HG03571 (cell line): ENCODE data around the gene CUL9.
A peak's percentile ranks its signal among the peaks of the same experiment; 100 is the strongest.

Experiments
- ATAC-seq: cut with Tn5 transposase; IDR thresholded peaks from one replicate; pipeline ENCODE4 v1.9.1; 2021; ENCODE audit not compliant: unreplicated experiment

Gene CUL9

GRCh38 chr6:43226192-43226851 is 44.3 kb downstream of the CUL9 start:
- ATAC-seq, result no peak

DNA sequence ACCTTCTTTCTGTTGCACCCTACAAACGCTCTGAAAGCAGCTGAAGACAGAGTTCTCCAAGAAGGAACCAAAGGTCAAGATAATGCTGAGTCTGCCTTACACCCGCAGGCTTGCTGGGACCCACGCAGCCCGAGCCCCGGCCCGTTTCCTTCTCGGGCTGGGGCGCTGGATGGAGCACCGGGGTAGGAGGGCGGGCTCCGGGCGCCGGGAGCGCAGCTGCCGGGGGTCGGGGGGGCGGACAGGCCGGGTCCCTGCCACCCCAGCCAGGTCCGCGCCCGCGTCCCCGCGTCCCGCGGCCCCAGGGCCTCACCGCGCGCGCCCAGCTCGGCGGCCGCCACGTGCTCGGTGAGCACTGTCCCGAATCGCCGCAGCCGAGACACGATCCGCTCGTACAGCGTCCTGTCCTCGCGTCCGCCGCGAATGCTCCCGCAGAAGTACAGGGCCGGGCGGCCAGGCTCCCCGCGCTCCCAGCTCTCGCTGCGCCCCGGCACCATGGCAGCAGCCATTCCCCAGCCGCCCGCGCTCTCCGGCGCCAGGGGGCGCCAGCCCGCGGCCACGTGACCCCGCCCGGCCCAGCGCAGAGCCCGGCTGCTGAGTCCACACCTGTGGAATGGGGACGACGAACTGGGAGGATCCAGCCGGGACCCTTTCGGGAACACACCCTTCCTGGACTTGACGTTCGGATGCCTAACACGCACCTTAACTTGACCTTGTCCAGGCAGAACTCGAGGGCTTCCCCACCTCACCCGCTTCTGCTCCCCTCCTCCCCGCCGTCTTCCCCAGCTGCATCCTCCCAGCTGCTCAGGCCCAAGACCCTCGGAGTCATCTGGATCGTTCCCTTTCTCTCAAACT is 47.2 kb downstream of the CUL9 start, which contains the start of gene DNPH1:
Gene DNPH1 (minus strand): TSS at position 531 of the 852 bp plus-strand sequence. CDS start 25 bp downstream, at position 506.
- ATAC-seq, result peak; percentile 63

GRCh38 chr6:43229803-43230620 is 48.0 kb downstream of the CUL9 start:
- no peak for ATAC-seq

DNA sequence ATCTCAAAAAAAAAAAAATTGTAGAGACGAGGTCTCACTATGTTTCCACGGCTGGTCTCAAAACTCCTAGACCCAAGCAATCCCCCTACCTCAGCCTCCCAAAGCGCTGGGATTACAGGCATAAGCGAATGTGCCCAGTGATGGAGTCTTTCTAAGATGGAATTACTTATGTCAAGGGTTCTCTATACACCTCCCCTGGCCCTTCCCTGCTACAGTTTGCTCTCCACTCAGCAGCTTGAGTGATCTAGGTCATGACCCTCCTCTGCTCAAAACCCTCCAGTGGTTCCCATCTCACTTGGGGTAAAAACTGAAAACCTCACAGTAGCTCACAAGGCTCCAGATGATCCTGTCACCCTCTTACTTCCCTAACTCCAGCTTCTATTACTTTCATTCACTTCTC is 49.1 kb downstream of the CUL9 start:
- no peak for ATAC-seq

DNA sequence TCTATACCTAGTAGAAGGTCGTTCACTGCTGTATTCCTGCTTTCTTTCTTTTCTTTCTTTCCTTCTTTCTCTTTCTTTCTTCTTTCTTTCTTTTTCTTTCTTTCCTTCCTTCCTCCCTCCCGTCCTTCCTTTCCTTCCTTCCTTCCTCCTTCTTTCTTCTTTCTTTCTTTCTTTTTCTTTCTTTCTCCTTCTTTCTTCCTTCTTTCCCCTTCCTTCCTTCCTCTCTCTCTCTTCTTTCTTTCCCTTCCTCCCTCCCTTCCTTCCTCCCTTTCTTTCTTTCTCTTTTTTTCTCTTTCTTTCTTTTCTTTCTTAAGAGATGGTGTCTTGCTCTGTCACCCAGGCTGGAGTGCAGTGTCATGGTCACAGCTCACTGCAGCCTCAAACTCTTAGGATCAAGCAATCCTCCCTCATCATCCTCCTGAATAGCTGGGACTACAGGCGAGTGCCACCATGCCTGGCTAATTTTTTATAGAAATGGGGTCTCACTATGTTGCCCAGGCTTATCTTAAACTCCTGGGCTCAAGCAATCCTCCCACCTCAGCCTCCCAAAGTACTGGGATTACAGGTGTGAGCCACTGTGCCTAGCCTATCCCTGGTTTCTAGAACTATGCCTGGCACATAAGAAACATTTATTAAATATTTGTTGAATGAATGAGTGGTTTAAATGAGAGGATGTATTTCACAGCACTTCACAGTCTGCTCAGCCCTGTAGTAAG is 49.9 kb downstream of the CUL9 start:
- no peak for ATAC-seq

DNA sequence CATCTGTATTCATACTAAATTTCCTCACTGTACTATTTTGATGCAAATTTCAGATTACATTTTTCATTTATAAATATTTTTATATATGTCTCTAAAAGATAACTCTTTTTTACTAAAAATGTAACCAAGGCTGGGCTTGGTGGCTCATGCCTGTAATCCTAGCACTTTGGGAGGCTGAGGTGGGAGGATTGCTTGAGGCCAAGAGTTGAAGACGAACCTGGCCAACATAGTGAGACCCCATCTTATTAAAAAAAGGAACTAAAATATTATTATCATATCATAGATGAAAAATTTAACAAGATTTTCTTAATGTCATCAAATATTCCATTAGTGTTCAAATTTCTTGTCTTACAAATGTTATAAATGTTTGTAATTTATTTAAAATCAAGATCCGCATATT is 53.8 kb downstream of the CUL9 start:
- no peak for ATAC-seq

DNA sequence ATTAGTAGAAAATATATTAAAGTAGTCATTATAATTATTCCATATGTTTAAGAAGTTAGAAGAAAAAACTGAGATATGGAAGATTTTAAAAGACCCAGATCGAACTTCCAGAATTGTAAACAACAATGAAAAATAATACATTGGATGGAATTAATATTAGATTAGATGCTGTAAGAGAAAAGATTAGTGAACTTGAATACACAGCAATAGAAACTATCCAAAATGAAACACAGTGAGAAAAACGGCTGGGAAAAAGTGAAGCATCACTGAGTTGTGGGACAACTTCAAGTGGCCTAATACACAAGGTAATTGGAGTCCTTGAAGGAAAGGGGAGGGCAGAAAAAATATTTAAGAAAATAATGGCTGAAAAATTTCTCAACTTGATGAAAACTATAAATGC is 57.1 kb downstream of the CUL9 start:
- ATAC-seq, result no peak

- ATAC-seq, result no peak
Measured at GRCh38 chr6:43240950-43241349, 59.0 kb downstream of the CUL9 start.

DNA sequence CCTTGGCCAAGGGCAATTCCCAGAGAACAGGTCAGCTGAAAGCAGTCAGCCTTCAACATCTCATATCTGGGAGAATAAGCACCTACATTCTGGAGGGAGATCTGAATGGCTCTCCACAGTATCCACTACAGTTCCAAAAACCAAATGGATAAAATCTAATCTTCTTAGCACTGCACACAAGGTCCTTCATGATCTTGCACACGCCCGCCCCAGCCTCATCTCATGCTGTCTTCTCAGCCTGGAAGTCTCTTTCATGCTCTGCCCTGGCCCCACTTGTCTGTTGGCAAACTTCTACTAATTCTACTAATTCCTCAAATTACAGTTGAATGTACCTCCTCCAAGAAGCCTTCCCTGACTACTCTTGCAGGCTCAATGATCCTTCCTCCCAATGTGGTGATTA is 59.5 kb downstream of the CUL9 start:
- ATAC-seq, result no peak

DNA sequence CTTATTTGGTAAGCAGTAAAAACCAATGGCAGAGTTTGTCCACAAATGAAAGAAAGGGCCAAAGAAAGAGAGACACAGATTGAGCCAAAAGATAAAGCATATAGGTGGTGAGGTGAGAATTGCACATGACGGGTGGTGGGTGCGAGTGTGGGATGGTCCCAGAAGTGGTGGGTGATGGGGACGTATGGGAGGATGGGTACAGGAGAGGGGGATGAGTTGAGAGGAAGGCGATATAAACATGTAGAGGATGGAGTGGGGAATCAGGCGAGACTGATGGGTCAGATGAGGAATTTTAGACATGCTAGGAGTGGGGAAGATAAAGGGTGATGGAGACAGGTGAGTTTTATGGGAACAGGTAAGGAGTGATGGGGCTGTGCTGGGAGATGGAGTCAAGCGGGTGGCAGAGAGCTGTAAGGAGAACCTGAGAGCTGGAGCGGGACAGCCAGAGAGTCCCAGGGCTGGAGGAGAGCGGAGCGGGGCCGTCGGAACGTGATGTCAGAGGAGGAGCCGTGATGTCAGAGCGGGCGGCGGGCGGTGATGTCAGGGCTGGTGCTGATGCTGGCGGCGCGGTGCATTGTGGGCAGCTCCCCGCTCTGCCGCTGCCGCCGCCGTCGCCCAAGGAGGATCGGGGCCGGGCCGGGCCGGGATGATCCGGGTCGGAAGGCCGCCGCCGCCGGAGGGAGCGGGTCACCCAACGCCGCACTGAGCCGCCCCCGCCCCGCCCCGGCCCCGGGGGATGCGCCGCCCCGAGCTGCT is 61.1 kb downstream of the CUL9 start, which contains the start of gene TTBK1:
Gene TTBK1 (plus strand): TSS at position 574 of the 756 bp plus-strand sequence. CDS start 3,180 bp downstream, outside the sequence.
- no peak for ATAC-seq

- no peak for ATAC-seq
Measured at GRCh38 chr6:43243664-43244321, 61.8 kb downstream of the CUL9 start.

GRCh38 chr6:43246301-43247113 is 64.5 kb downstream of the CUL9 start:
- peak; percentile 28 for ATAC-seq

GRCh38 chr6:43247114-43247999 is 65.4 kb downstream of the CUL9 start:
- peak; percentile 86 for ATAC-seq

- no peak for ATAC-seq
Measured at GRCh38 chr6:43248101-43248500, 66.1 kb downstream of the CUL9 start.

- ATAC-seq, result no peak
Measured at GRCh38 chr6:43248791-43249190, 66.8 kb downstream of the CUL9 start.

- ATAC-seq, result no peak
Measured at GRCh38 chr6:43250992-43251373, 69.0 kb downstream of the CUL9 start.

DNA sequence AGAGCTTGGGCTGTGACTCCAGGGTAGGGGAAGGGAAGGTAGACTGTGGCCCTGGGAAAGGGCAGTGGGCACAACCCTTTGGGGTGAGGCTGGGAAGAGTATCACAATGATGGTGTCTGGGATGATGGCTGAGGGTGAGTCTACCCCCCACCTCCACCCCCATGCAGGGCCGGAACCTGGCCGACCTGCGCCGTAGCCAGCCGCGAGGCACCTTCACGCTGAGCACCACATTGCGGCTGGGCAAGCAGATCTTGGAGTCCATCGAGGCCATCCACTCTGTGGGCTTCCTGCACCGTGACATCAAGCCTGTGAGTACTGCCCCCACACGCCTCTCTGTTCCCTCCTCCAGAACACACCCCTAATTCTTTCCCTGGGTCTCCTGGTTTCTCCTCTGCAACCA is 71.4 kb downstream of the CUL9 start:
- no peak for ATAC-seq
